ENCODE data around the gene ABCD4. TPM values are rescaled to one million over a fixed set of nuclear protein-coding genes. Genes with fewer than 3 reads are reported as not detected.

The ABCD4 gene
- total and polyA plus RNA-seq, 2 experiments from 2014 or later = 60.5 to 73.1 TPM

DNA sequence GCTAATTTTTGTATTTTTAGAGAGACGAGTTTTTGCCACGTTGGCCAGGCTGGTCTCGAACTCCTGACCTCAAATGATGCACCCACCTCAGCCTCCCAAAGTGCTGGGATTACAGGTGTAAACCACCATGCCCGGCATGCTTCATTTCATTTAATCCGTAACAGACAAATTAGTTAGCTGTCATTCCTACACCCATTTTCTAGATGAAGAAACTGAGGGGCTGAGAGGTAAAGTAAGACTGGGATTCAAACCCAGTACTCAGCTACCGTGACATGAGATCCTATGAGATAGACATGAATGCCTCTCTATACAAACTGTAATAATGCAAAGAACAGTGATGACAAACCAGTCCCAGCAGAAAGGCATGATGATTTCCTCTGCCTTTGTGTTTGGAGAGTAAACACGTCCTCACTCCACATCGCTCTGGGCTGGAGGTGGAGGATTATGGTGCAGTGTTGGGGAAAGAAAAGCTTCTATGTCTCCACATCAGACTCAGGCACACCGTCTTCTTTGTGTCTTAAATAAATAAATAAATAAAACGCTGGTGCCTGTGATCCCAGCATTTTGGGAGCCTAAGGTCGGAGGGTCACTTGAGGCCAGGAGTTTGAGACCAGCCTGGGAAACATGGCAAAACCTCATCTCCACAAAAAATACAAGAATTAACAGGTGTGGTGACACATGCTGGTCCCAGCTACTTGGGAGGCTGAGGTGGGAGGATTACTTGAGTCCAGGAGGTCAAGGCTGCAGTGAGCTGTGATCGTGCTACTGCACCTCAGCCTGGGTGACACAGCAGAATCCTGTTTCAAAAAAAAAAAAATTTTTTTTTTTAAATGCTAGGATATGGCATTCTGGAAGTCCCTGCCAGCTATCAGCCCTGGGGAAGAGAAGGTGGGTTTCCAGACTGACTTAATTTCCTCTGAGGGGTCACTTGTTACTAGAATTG lies 53.0 kb downstream of the ABCD4 start:
- no peak overlapping the region for H3K27ac Mint-ChIP-seq
- no peaks in the 10 kb centered on the region; the same call in 2 of the 3 replicates for H3K9me3 Mint-ChIP-seq
- no peak overlapping the region for H3K4me3 ChIP-seq
- H3K27me3 ChIP-seq (ENCODE audit: insufficient read depth) = 0 out of 2 replicates have a peak, but pooled peaks cover 6% of the 10 kb centered on the region
- H3K4me1 ChIP-seq (ENCODE audit: insufficient read depth) = peaks cover 9% of the 10 kb centered on the region
- H3K27ac ChIP-seq (ENCODE audit: low read depth) = no peak overlapping the region
- H3K79me2 ChIP-seq (replicated peaks; ENCODE audit: insufficient read depth) = no peaks in the 10 kb centered on the region
- peaks cover 25% of the 10 kb centered on the region for H3K27me3 Mint-ChIP-seq (ENCODE audit: insufficient read depth, low read depth, poor library complexity)
- no peaks in the 10 kb centered on the region for H3F3A ChIP-seq (replicated peaks; ENCODE audit: low read depth)
- no peaks in the 10 kb centered on the region for H3K36me3 ChIP-seq (ENCODE audit: insufficient read depth)
- H4K20me1 ChIP-seq (replicated peaks; ENCODE audit: insufficient read depth) = no peaks in the 10 kb centered on the region
- TF ChIP-seq EZH2 (IDR thresholded peaks at IDR 0.05; ENCODE audit: low read depth, unreplicated experiment) = no peak
- TF ChIP-seq, protein P1, sequence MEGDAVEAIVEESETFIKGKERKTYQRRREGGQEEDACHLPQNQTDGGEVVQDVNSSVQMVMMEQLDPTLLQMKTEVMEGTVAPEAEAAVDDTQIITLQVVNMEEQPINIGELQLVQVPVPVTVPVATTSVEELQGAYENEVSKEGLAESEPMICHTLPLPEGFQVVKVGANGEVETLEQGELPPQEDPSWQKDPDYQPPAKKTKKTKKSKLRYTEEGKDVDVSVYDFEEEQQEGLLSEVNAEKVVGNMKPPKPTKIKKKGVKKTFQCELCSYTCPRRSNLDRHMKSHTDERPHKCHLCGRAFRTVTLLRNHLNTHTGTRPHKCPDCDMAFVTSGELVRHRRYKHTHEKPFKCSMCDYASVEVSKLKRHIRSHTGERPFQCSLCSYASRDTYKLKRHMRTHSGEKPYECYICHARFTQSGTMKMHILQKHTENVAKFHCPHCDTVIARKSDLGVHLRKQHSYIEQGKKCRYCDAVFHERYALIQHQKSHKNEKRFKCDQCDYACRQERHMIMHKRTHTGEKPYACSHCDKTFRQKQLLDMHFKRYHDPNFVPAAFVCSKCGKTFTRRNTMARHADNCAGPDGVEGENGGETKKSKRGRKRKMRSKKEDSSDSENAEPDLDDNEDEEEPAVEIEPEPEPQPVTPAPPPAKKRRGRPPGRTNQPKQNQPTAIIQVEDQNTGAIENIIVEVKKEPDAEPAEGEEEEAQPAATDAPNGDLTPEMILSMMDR (conservative IDR thresholded peaks at IDR 0.05; ENCODE audit: low read depth in 2 of 2) = no peak
- no peak for TF ChIP-seq NANOG (IDR thresholded peaks at IDR 0.05; ENCODE audit: borderline replicate concordance)
- TF ChIP-seq, protein P2, sequence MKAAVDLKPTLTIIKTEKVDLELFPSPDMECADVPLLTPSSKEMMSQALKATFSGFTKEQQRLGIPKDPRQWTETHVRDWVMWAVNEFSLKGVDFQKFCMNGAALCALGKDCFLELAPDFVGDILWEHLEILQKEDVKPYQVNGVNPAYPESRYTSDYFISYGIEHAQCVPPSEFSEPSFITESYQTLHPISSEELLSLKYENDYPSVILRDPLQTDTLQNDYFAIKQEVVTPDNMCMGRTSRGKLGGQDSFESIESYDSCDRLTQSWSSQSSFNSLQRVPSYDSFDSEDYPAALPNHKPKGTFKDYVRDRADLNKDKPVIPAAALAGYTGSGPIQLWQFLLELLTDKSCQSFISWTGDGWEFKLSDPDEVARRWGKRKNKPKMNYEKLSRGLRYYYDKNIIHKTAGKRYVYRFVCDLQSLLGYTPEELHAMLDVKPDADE (IDR thresholded peaks at IDR 0.05) = no peak
- TF ChIP-seq CREB1 (CRISPR knock-in tag; IDR thresholded peaks at IDR 0.05; ENCODE audit: low read depth) = no peak
- no peak for TF ChIP-seq JUNB (IDR thresholded peaks at IDR 0.05; ENCODE audit: unreplicated experiment)
- no peak for TF ChIP-seq POLR2AphosphoS5 (IDR thresholded peaks at IDR 0.05; ENCODE audit: low read depth)
- TF ChIP-seq STAT1 (IDR thresholded peaks at IDR 0.05; ENCODE audit: unreplicated experiment) = no peak
- ATAC-seq = no peak
- no peak overlapping the region for H2AFZ ChIP-seq
- H3K4me3 Mint-ChIP-seq = no peak overlapping the region
- no peak overlapping the region for H3K4me2 ChIP-seq
- H3K36me3 Mint-ChIP-seq (ENCODE audit: low read depth) = no peaks in the 10 kb centered on the region; the same call in 2 of the 3 replicates
- H3K4me1 Mint-ChIP-seq = peaks cover 28% of the 10 kb centered on the region
- DNase-seq (ENCODE audit: low spot score) = no peak
- no peaks in the 10 kb centered on the region for H3K9me2 ChIP-seq (ENCODE audit: insufficient read depth)

DNA sequence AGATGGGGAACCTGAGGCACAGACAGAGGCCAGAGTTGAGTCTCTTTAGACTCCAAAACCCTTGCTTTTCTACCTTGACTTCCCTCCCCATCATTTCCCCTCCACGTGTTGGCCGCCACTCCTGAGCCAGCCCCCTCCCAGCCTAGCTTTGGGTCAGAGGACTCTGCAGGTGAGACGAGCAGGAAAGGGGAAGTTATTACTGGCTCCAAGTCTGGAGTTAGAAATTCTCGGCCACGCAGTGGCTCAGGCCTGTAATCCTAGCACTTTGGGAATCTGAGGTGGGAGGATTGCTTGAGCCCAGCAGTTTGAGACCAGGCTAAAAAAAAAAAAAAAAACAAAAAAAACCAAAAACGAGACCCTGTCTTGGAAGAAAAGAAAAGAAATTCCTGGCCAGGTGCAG lies 54.7 kb downstream of the ABCD4 start:
- H3K4me3 ChIP-seq = no peak overlapping the region
- no peak overlapping the region for H2AFZ ChIP-seq
- H3F3A ChIP-seq (replicated peaks; ENCODE audit: low read depth) = peaks cover 5% of the 10 kb centered on the region; the same call in 1 of the 2 replicates
- no peaks in the 10 kb centered on the region for H3K36me3 ChIP-seq (ENCODE audit: insufficient read depth)
- peaks cover 26% of the 10 kb centered on the region for H3K4me1 ChIP-seq (ENCODE audit: insufficient read depth)
- no peak overlapping the region for H3K4me3 Mint-ChIP-seq
- no peaks in the 10 kb centered on the region for H3K79me2 ChIP-seq (replicated peaks; ENCODE audit: insufficient read depth)
- H3K9me2 ChIP-seq (ENCODE audit: insufficient read depth) = no peaks in the 10 kb centered on the region
- H3K27me3 Mint-ChIP-seq (ENCODE audit: insufficient read depth, low read depth, poor library complexity) = peaks cover 42% of the 10 kb centered on the region
- H4K20me1 ChIP-seq (replicated peaks; ENCODE audit: insufficient read depth) = no peaks in the 10 kb centered on the region
- DNase-seq (ENCODE audit: low spot score) (no peak), ATAC-seq (no peak)
- H3K36me3 Mint-ChIP-seq (ENCODE audit: low read depth) = no peaks in the 10 kb centered on the region; the same call in 2 of the 3 replicates
- H3K4me2 ChIP-seq = no peak overlapping the region
- peaks cover 23% of the 10 kb centered on the region for H3K27me3 ChIP-seq (ENCODE audit: insufficient read depth)
- peaks cover 43% of the 10 kb centered on the region for H3K4me1 Mint-ChIP-seq
- no peak overlapping the region for H3K27ac ChIP-seq (ENCODE audit: low read depth)
- H3K27ac Mint-ChIP-seq = no peak overlapping the region
- no peaks in the 10 kb centered on the region; the same call in 2 of the 3 replicates for H3K9me3 Mint-ChIP-seq
- TF ChIP-seq, protein P3, sequence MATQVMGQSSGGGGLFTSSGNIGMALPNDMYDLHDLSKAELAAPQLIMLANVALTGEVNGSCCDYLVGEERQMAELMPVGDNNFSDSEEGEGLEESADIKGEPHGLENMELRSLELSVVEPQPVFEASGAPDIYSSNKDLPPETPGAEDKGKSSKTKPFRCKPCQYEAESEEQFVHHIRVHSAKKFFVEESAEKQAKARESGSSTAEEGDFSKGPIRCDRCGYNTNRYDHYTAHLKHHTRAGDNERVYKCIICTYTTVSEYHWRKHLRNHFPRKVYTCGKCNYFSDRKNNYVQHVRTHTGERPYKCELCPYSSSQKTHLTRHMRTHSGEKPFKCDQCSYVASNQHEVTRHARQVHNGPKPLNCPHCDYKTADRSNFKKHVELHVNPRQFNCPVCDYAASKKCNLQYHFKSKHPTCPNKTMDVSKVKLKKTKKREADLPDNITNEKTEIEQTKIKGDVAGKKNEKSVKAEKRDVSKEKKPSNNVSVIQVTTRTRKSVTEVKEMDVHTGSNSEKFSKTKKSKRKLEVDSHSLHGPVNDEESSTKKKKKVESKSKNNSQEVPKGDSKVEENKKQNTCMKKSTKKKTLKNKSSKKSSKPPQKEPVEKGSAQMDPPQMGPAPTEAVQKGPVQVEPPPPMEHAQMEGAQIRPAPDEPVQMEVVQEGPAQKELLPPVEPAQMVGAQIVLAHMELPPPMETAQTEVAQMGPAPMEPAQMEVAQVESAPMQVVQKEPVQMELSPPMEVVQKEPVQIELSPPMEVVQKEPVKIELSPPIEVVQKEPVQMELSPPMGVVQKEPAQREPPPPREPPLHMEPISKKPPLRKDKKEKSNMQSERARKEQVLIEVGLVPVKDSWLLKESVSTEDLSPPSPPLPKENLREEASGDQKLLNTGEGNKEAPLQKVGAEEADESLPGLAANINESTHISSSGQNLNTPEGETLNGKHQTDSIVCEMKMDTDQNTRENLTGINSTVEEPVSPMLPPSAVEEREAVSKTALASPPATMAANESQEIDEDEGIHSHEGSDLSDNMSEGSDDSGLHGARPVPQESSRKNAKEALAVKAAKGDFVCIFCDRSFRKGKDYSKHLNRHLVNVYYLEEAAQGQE (IDR thresholded peaks at IDR 0.05; ENCODE audit: unreplicated experiment) = no peak
- TF ChIP-seq CREB1 (CRISPR knock-in tag; IDR thresholded peaks at IDR 0.05; ENCODE audit: low read depth) (no peak), NANOG (IDR thresholded peaks at IDR 0.05; ENCODE audit: borderline replicate concordance) (no peak), ZNF331 (CRISPR knock-in tag; IDR thresholded peaks at IDR 0.05; ENCODE audit: low read depth) (no peak), STAT1 (IDR thresholded peaks at IDR 0.05; ENCODE audit: unreplicated experiment) (no peak), ZNF114 (CRISPR knock-in tag; IDR thresholded peaks at IDR 0.05) (no peak), EZH2phosphoT487 (IDR thresholded peaks at IDR 0.05; ENCODE audit: unreplicated experiment) (no peak), POLR2AphosphoS5 (IDR thresholded peaks at IDR 0.05; ENCODE audit: low read depth) (no peak)
- TF ChIP-seq, protein P2 (IDR thresholded peaks at IDR 0.05) = no peak
- TF ChIP-seq, protein P1 (conservative IDR thresholded peaks at IDR 0.05; ENCODE audit: low read depth in 2 of 2) = no peak
